COLO668 (cell line): ENCODE data around the gene SAPCD2.

Source experiments
- DNase-seq: peaks from one replicate; lab custom pipeline; 2025; ENCODE audit not compliant: unreplicated experiment; lab: John Stamatoyannopoulos, UW

The SAPCD2 gene

GRCh38 chr9:137049544-137050449 is 20.6 kb downstream of the SAPCD2 start:
- DNase-seq, result peak; percentile 88

- no peak for DNase-seq
Measured at GRCh38 chr9:137048655-137049543, 21.5 kb downstream of the SAPCD2 start.

- peak; percentile 98 for DNase-seq
Measured at GRCh38 chr9:137046088-137046787, 24.1 kb downstream of the SAPCD2 start, which contains the start of gene NPDC1. Gene NPDC1, minus strand, starts transcription at chr9:137046177. Its CDS starts 188 bp downstream, at chr9:137045989.

- peak; percentile 76 for DNase-seq
Measured at GRCh38 chr9:137045294-137046087, 24.9 kb downstream of the SAPCD2 start.

- peak; percentile 84 for DNase-seq
Measured at GRCh38 chr9:137044502-137045177, 25.7 kb downstream of the SAPCD2 start.

- peak; percentile 72 for DNase-seq
Measured at GRCh38 chr9:137044037-137044436, 26.3 kb downstream of the SAPCD2 start.

- DNase-seq, result no peak
Measured at GRCh38 chr9:137042751-137043727, 27.3 kb downstream of the SAPCD2 start.

- DNase-seq, result no peak
Measured at GRCh38 chr9:137041124-137041523, 29.2 kb downstream of the SAPCD2 start.

- DNase-seq, result no peak
Measured at GRCh38 chr9:137040568-137040967, 29.8 kb downstream of the SAPCD2 start.

- no peak for DNase-seq
Measured at GRCh38 chr9:137039611-137040366, 30.6 kb downstream of the SAPCD2 start.

- no peak for DNase-seq
Measured at GRCh38 chr9:137038916-137039315, 31.4 kb downstream of the SAPCD2 start.

- no peak for DNase-seq
Measured at GRCh38 chr9:137037483-137037882, 32.9 kb downstream of the SAPCD2 start.

- no peak for DNase-seq
Measured at GRCh38 chr9:137037035-137037434, 33.3 kb downstream of the SAPCD2 start.

- DNase-seq, result no peak
Measured at GRCh38 chr9:137035937-137036336, 34.4 kb downstream of the SAPCD2 start.

- DNase-seq, result no peak
Measured at GRCh38 chr9:137035507-137035834, 34.9 kb downstream of the SAPCD2 start.

GRCh38 chr9:137034709-137035506 is 35.4 kb downstream of the SAPCD2 start:
- DNase-seq, result peak; percentile 90
